Muscle of leg (tissue), 11 donors: ENCODE data around the gene NOS1AP. TPM values are rescaled to one million over a fixed set of nuclear protein-coding genes. Genes with fewer than 3 reads are reported as not detected.

Experiments
- DNase-seq: peaks from one replicate; pipeline ENCODE4 v3.0.0; 2013
- H3K27ac ChIP-seq: one replicate; pipeline ENCODE4 v1.5.1; 2013; ENCODE audit warnings: mild to moderate bottlenecking, low read length, control low read depth
- H3K27me3 ChIP-seq: one replicate; pipeline ENCODE4 v1.6.1; 2013; ENCODE audit warnings: low read length; ENCODE audit not compliant: control insufficient read depth, insufficient read depth
- H3K36me3 ChIP-seq: one replicate; pipeline ENCODE4 v1.6.1; 2013; ENCODE audit warnings: low read length; ENCODE audit not compliant: control insufficient read depth, insufficient read depth
- H3K4me1 ChIP-seq: one replicate; pipeline ENCODE4 v1.6.1; 2013; ENCODE audit warnings: low read length; ENCODE audit not compliant: control insufficient read depth, insufficient read depth
- H3K4me3 ChIP-seq: one replicate; pipeline ENCODE4 v1.5.1; 2013; ENCODE audit warnings: low read length, control low read depth
- H3K9me3 ChIP-seq: replicated peaks from 2 replicates; pipeline ENCODE4 v1.6.1; 2013; ENCODE audit warnings: low read depth, low read length; ENCODE audit not compliant: control insufficient read depth
- WGBS: methylation state at CpG from one replicate; pipeline ENCODE4 v1.1.5; 2013; ENCODE audit warnings: missing lambda C conversion rate; ENCODE audit not compliant: insufficient coverage; 5-methylcytosine and 5-hydroxymethylcytosine counted together
- polyA plus RNA-seq, 8 donors: library from polyadenylated mRNA; unstranded; fragments of 120-200 nt; gene quantifications; one replicate each; pipeline versions ENCODE4 v1.2.1 to v1.2.3, GENCODE V29; 2013; ENCODE audit warnings: inconsistent platforms in 1 of 8, low replicate concordance in 1 of 8; ENCODE audit not compliant: insufficient read length in 8 of 8, insufficient read depth in 1 of 8
- total RNA-seq: library from RNA; stranded (reverse); fragments of 120-200 nt; gene quantifications from one replicate; pipeline ENCODE4 v1.2.4, GENCODE V29; 2013

NOS1AP gene
- total and polyA plus RNA-seq, 9 donors = 0.40 to 1.8 (median 0.88) TPM

GRCh38 chr1:162131400-162132321, 62.2 kb downstream of the NOS1AP start:
- Histone ChIP-seq H3K36me3 (no peaks in the 10 kb centered on the region), H3K27me3 (no peaks in the 10 kb centered on the region), H3K27ac (no peak overlapping the region), H3K9me3 (no peaks in the 10 kb centered on the region), H3K4me1 (no peaks in the 10 kb centered on the region), H3K4me3 (no peak overlapping the region)
- 17% methylated on average over 1 of the region's 4 CpGs for WGBS
- DNase-seq = no peak

- no peak for DNase-seq
- Histone ChIP-seq H3K4me1 (no peaks in the 10 kb centered on the region), H3K9me3 (no peaks in the 10 kb centered on the region), H3K27ac (no peak overlapping the region), H3K36me3 (no peaks in the 10 kb centered on the region), H3K4me3 (no peak overlapping the region), H3K27me3 (no peaks in the 10 kb centered on the region)
- 80% methylated on average over 2 of the region's 2 CpGs for WGBS
These were observed 64.1 kb downstream of the NOS1AP start for GRCh38 chr1:162133566-162133965.

DNA sequence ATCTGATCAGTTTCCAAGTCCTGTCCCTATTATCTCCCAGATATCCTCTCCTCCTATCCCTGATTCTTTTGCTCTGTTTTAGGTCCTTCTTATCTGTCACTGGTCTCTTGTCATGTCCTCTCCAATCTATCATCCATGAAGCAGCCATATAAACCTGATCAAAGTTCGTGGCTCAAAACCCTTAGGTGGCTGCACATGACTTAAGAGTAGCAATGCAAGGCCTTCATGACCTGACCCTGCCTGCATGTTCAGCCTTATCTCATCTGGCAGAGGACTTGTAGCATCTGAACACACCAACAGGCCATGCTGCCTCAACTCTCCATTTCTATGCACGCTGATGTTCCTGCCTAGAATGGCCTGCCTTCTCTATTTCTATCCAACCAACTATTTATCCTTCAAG, 65.2 kb downstream of the NOS1AP start:
- Histone ChIP-seq H3K27me3 (no peaks in the 10 kb centered on the region), H3K36me3 (no peaks in the 10 kb centered on the region), H3K4me1 (no peaks in the 10 kb centered on the region), H3K27ac (no peak overlapping the region), H3K9me3 (no peaks in the 10 kb centered on the region), H3K4me3 (no peak overlapping the region)
- WGBS = 83% methylated on average over 2 of the region's 2 CpGs
- no peak for DNase-seq

GRCh38 chr1:162135271-162135775, 65.8 kb downstream of the NOS1AP start:
- Histone ChIP-seq H3K36me3 (no peaks in the 10 kb centered on the region), H3K27ac (no peak overlapping the region), H3K4me3 (no peak overlapping the region), H3K4me1 (no peaks in the 10 kb centered on the region), H3K9me3 (no peaks in the 10 kb centered on the region), H3K27me3 (no peaks in the 10 kb centered on the region)
- no peak for DNase-seq
- 88% methylated on average over 3 of the region's 4 CpGs for WGBS

GRCh38 chr1:162136760-162137159, 67.3 kb downstream of the NOS1AP start:
- Histone ChIP-seq H3K27me3 (no peaks in the 10 kb centered on the region), H3K36me3 (no peaks in the 10 kb centered on the region), H3K27ac (no peak overlapping the region), H3K9me3 (no peaks in the 10 kb centered on the region), H3K4me1 (no peaks in the 10 kb centered on the region), H3K4me3 (no peak overlapping the region)
- DNase-seq = no peak
- WGBS = 60% methylated on average over 1 of the region's 4 CpGs

DNA sequence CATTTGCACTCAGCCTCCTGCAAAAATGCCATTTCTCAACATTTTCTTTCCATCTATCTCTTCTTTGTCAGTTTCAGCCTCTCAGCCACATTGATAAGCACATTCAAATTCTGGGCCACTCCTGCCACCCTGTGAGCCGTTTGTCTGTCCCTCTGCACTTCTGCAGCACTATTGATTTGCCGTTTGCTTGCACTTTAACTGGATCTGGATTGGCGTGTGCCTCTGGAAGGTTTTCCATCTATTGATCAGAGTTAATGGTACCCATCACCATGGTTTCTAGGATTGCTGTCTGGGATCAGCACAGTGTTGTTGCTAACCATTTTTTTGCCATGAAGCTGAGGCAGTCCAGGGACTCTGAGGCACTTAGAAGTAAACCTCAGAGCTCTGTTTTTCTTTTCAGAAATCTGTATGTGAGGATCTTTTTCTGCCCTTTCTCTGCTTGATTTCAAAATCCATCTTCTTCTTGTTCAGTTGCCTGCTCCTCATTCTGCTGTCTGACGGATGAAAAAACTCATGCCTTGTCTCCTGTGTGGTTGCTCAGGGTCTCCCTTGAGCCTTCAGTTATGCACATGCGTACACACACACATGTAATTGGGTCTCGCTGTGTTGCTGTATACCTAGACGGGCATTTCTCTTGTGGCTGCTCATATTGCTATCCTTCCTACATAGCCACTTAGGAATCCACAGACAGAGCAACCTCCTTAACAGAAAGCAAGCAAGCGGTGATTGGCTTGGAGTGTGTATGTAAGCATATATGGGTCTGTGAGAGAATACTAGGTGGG, 67.9 kb downstream of the NOS1AP start:
- Histone ChIP-seq H3K27me3 (no peaks in the 10 kb centered on the region), H3K36me3 (no peaks in the 10 kb centered on the region), H3K27ac (no peak overlapping the region), H3K4me3 (no peak overlapping the region), H3K4me1 (no peaks in the 10 kb centered on the region), H3K9me3 (no peaks in the 10 kb centered on the region)
- WGBS = 54% methylated on average over 7 of the region's 8 CpGs
- DNase-seq = no peak

GRCh38 chr1:162138112-162138511, 68.6 kb downstream of the NOS1AP start:
- Histone ChIP-seq H3K27ac (no peak overlapping the region), H3K27me3 (no peaks in the 10 kb centered on the region), H3K4me1 (no peaks in the 10 kb centered on the region), H3K36me3 (no peaks in the 10 kb centered on the region), H3K4me3 (no peak overlapping the region), H3K9me3 (no peaks in the 10 kb centered on the region)
- no CpG with 5 or more reads among the region's 2 CpGs for WGBS
- DNase-seq = no peak

GRCh38 chr1:162138599-162139181, 69.2 kb downstream of the NOS1AP start:
- H3K27me3 ChIP-seq = no peaks in the 10 kb centered on the region
- no peak overlapping the region for H3K27ac ChIP-seq
- H3K9me3 ChIP-seq = no peaks in the 10 kb centered on the region
- H3K4me1 ChIP-seq = no peaks in the 10 kb centered on the region
- no peaks in the 10 kb centered on the region for H3K36me3 ChIP-seq
- WGBS = 40% methylated on average over 1 of the region's 4 CpGs
- no peak overlapping the region for H3K4me3 ChIP-seq
- no peak for DNase-seq

DNA sequence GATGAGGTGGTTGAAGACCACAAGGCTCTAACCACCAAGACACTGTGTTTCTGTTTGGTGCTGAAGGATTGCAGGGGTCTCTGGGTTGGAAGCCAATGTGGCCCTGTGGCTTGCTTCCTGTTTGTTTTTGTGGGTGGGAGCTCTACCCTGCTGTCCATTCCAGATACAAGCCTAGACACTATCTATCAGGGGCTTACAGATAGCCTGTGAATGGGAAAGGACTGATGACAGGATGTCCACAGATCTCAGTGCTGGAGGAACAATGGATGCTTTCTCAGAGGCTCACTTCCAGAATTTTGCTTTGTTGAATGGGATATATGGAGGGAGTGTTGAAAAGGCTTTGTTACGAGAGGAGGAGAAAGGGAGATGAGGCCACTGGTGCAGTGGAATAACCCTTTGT, 69.7 kb downstream of the NOS1AP start:
- Histone ChIP-seq H3K27me3 (no peaks in the 10 kb centered on the region), H3K4me1 (no peaks in the 10 kb centered on the region), H3K36me3 (no peaks in the 10 kb centered on the region), H3K27ac (no peak overlapping the region), H3K4me3 (no peak overlapping the region), H3K9me3 (no peaks in the 10 kb centered on the region)
- WGBS = no CpG with 5 or more reads among the region's 1 CpG
- DNase-seq = no peak
